HG02759 (cell line): ENCODE data around the gene WIPF3.

Experiments
- ATAC-seq: cut with Tn5 transposase; IDR thresholded peaks from one replicate; pipeline ENCODE4 v1.9.1; 2021; ENCODE audit warnings: mild to moderate bottlenecking, moderate library complexity; ENCODE audit not compliant: unreplicated experiment

Gene WIPF3

DNA sequence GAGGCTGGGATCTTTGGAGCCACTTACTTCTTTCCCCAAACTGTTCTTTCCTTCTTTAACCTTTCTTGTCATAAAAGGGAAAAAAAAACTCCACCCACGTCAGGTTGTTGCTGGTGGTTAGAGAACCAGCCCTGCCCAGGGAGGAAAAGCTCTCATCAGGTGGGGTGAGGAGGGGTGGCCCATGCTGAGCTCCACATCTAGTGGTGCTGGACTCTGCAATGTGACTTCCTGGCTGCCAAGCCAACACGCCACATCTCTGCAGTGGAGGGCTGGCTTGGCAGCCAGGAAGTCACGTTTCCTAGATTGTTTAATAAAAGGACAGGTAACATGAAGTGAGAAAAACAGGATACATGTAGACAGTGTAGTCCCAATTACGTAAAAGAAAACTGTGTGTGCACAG lies 37.4 kb downstream of the WIPF3 start:
- ATAC-seq: no peak

GRCh38 chr7:29844559-29844958 lies 38.3 kb downstream of the WIPF3 start:
- ATAC-seq: no peak

DNA sequence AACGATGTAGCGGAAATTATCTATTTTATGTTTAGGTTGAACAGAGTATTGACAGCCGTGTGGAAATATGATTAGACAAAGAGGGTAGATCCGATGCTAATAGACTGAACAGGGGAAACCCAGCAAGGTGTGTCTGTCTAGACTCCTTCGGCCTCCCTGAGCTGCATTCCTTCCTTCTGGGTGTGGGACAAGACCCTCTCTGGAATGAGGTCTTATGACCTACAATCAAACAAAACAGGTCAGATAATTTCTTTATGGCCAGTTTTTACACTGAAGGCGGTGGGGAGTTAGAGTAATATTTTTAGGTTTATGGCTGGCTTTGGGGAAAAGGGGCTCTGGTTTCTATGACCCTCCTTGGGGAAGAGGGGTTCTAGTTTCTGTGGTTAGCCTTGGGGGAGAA lies 41.2 kb downstream of the WIPF3 start:
- no peak for ATAC-seq

DNA sequence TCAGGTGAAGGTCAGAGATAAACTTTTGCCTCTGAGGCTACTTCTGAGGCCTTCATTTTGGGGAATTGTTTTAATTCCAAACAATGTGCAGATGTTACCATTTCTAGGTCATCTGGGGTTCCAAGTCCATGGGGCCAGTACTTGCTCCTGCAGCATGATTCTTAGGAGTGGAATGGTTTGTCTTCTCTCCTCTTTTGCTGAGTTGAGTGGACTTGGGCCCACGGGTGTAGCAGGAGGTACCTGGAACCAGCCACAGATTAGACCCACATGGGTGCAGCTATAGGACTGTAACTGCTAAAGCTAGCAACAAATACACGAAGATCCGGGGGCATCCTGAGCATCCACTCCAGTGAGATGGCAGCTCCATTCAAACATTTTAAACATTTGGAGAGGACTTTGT lies 41.6 kb downstream of the WIPF3 start:
- no peak for ATAC-seq

GRCh38 chr7:29848941-29849340 lies 42.6 kb downstream of the WIPF3 start:
- no peak for ATAC-seq

GRCh38 chr7:29851487-29851886 lies 45.2 kb downstream of the WIPF3 start:
- ATAC-seq: no peak

GRCh38 chr7:29852457-29852856 lies 46.1 kb downstream of the WIPF3 start:
- ATAC-seq: no peak

DNA sequence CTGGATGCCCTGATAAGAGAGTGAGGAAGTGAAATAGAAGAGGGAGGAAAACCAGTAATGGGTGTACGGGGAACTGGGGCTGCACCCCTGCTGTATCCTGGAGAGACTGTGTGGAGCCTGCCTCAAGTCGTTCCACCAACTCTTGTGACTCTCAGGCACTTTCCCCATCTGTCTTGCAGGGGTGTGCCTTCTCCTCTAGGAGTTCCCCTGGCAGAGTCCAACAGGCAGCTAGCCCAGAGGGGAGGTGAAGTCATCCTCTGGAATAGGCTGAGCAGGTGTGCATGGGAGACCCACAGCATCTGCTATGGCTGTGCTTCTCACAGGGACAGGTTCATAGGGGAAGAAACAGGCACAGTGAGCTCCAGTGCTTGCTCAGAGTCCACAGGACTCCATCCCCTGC lies 46.8 kb downstream of the WIPF3 start:
- no peak for ATAC-seq

DNA sequence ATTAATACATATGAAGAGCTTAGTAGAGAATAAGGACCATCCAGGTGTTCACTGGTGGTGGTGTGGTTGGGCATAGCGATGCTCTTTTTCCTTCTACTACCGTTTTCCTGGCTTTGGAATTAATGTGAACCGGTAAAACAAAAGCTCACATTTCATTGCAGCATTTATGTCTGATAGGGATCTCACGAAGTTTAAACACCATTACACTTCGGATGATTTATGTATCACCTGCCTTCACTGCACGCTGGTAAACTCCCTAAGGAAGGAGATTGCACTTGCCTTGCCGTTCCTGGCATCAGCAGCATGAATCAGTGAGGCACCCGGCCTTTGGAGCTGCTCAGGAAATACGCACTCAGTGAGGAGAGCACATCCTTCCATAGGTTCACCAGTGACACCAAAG lies 47.5 kb downstream of the WIPF3 start:
- ATAC-seq: no peak

- ATAC-seq: no peak
Measured at GRCh38 chr7:29854257-29854938, 48.1 kb downstream of the WIPF3 start.

DNA sequence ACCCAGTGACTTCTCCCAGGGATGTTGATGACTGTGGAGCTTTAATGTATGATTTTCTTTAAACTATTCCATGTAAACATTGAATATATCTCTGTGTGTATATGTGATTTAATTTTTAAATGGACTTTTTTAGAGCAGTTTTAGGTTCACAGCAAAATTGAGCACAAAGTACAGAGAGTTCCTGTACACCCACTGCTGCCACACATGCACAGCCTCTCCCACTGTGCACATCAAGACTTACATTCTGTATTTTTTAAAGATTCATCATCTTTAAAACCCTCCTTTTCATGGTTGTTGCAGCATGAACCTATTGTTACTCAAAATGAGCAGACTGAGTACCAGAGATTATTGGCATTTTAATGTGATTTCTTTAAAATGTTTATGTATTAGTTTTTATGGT lies 51.3 kb downstream of the WIPF3 start:
- no peak for ATAC-seq

- ATAC-seq: no peak
Measured at GRCh38 chr7:29858191-29858951, 52.1 kb downstream of the WIPF3 start.

GRCh38 chr7:29859104-29859503 lies 52.8 kb downstream of the WIPF3 start:
- no peak for ATAC-seq

DNA sequence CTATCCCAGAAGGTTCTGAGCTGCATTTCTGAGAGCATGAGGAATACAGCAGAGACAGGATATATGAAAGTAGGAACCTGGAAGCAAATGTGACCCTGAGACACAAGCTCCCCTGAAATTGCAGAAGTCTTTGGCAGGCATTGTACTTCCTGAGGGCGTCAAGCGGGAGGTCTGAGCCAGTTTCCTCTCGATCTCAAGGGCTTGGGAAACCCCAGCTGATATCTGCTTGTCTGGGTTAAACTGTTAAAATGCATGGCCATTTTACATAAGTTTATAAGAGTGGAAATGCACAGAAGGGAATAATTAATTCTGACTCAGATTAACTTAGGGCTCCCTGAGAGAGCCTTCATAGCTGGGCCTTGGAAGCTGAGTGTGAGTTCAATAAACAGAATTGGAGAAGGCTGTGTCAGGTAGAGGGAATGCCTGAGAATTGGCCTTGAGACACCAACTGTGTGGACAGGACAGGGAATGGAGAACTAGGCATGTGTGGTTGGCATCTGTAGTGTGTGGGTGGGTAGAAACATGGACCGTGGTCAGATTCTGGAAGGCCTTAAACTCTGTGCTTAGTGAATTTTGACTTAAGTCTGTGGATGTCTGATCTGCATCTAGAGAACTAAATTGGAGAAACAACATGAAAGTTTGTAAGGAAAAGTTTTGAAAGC lies 53.3 kb downstream of the WIPF3 start:
- no peak for ATAC-seq

GRCh38 chr7:29860186-29860585 lies 53.9 kb downstream of the WIPF3 start:
- ATAC-seq: no peak

DNA sequence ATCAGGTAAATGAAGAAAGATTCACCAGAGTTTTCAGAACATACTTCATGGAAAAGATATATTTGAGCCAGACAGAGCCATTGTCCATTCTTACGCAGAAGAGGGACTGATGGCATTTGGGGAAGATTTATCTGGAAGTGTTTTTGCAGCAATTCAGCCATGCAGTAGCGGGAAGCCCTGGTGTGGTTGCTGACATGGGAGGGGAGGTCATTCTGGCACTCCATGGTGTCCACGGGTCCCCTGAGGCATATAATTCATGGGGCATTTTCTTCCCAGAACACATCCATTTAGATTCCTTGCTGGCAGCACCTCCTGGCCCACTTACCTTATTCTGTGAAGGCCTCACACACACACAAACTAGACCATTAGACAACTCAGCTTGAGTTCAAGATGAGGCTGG lies 55.6 kb downstream of the WIPF3 start:
- no peak for ATAC-seq

DNA sequence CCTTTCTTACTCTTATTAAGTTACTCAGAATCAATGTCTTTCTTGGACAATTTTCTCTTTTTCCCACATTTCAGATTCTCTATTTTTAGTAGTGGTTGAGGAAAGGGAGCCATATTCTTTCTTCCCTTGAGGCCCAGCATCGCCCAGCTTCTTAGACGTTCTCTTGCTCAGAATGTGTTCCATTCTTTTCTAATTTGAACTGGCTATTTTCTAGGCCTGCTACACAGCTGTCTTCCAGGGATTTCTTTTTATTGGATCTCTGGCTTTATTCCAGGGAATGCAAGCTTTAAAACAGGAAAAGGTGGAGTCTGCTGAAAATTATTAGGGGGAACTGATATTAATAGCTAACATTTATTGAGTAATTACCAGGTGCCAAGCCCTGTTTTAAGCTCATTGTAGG lies 58.3 kb downstream of the WIPF3 start:
- no peak for ATAC-seq

- ATAC-seq: no peak
Measured at GRCh38 chr7:29865526-29865925, 59.2 kb downstream of the WIPF3 start.

DNA sequence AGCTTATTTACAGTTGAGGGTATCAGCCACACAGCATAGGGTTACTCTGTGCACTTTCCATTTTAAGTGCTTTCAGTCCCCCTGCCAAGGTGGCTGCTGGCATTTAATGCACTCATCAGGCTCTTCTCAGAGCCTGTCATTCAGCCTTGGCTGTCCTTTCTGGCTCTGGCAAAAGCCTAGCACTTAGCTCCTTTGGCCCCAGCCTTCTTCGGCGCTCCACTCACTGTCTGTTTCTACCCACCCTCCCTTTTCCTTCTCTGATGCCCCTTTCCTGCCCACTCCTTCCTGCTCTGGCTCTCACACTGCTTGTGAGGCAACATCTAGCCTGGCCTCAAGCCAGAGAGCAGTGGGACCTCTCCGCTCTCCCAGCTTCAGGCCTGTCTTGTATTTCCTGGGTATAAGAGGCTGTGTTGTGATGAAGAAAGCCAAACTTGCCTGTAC lies 60.2 kb downstream of the WIPF3 start:
- ATAC-seq: no peak

- ATAC-seq: no peak
Measured at GRCh38 chr7:29871787-29872398, 65.6 kb downstream of the WIPF3 start.

GRCh38 chr7:29873644-29874294 lies 67.5 kb downstream of the WIPF3 start:
- no peak for ATAC-seq
